Measurements from ENCODE around the gene LRFN2. TPM values are rescaled to one million over a fixed set of nuclear protein-coding genes. Genes with fewer than 3 reads are reported as not detected.

LRFN2 gene
- polyA plus RNA-seq, 1 donor (not counting 4 experiments of a cell fraction or from before 2014, with no cell fraction given), result not detected

DNA sequence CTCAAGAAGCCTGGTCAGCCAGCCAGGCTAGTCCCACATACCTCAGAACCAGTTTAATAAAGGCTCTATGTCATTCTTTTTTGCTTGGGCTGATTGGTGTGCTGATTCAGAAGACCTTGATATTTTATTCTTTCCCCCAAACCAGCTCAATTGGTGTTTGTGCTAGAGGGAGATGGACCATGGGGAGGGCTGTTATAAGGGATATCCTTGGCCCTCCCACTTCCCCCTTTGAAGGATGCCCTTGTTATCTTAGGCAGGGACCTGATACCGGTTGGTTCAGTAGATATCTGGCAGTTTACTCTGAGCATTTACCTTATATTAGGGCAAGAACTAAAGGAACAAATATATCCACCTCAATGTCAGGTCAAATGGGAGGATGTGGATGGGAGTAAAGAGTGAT lies 207.4 kb downstream of the LRFN2 start:
- no peaks in the 10 kb centered on the region for H3K27me3 ChIP-seq (ENCODE audit: control insufficient read depth, extremely low read depth, insufficient read depth, low read length)
- no peaks in the 10 kb centered on the region for H4K20me1 ChIP-seq (ENCODE audit: control insufficient read depth, extremely low read depth, insufficient read depth, low read length)
- H3K27ac ChIP-seq (ENCODE audit: control insufficient read depth, insufficient read depth, low read length), result no peak overlapping the region
- FAIRE-seq (no peak), DNase-seq (ENCODE audit: low read depth, low spot score) (no peak)
- H3K79me2 ChIP-seq (ENCODE audit: control insufficient read depth, insufficient read depth, low read length), result no peaks in the 10 kb centered on the region
- dilution Hi-C loops (cut with MboI; ENCODE audit: extremely low pct_ligation_motif_present, low sequenced_read_pairs), result no loop called here
- H3K4me3 ChIP-seq (ENCODE audit: control insufficient read depth in 2 of 3, extremely low read depth in 1 of 3, insufficient read depth in 2 of 3, low read depth in 1 of 3, low read length in 3 of 3), result no peak overlapping the region
- H2AFZ ChIP-seq (ENCODE audit: control insufficient read depth, low read length), result no peak overlapping the region
- no peak overlapping the region for H3K9ac ChIP-seq (ENCODE audit: control insufficient read depth, extremely low read depth, insufficient read depth, low read length)
- no peaks in the 10 kb centered on the region for H3K36me3 ChIP-seq (ENCODE audit: control insufficient read depth in 2 of 2, extremely low read depth in 1 of 2, insufficient read depth in 2 of 2, low read length in 2 of 2)
- no peaks in the 10 kb centered on the region for H3K4me1 ChIP-seq (ENCODE audit: control insufficient read depth, extremely low read depth, insufficient read depth, low read length)
- H3K9me3 ChIP-seq (ENCODE audit: control insufficient read depth, low read depth, low read length), result no peaks in the 10 kb centered on the region
- no peak overlapping the region for H3K4me2 ChIP-seq (ENCODE audit: control insufficient read depth, extremely low read depth, insufficient read depth, low read depth, low read length)
- H3K9me1 ChIP-seq (ENCODE audit: control insufficient read depth, extremely low read depth, insufficient read depth, low read length), result no peaks in the 10 kb centered on the region
- no peak for TF ChIP-seq EZH2 (IDR thresholded peaks at IDR 0.05; ENCODE audit: low read length)
- TF ChIP-seq, protein P1, sequence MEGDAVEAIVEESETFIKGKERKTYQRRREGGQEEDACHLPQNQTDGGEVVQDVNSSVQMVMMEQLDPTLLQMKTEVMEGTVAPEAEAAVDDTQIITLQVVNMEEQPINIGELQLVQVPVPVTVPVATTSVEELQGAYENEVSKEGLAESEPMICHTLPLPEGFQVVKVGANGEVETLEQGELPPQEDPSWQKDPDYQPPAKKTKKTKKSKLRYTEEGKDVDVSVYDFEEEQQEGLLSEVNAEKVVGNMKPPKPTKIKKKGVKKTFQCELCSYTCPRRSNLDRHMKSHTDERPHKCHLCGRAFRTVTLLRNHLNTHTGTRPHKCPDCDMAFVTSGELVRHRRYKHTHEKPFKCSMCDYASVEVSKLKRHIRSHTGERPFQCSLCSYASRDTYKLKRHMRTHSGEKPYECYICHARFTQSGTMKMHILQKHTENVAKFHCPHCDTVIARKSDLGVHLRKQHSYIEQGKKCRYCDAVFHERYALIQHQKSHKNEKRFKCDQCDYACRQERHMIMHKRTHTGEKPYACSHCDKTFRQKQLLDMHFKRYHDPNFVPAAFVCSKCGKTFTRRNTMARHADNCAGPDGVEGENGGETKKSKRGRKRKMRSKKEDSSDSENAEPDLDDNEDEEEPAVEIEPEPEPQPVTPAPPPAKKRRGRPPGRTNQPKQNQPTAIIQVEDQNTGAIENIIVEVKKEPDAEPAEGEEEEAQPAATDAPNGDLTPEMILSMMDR (optimal IDR thresholded peaks at IDR 0.05 in 1 of 3, IDR thresholded peaks at IDR 0.05 in 1 of 3, conservative IDR thresholded peaks at IDR 0.05 in 1 of 3; ENCODE audit: extremely low read depth in 1 of 3, insufficient read depth in 2 of 3, low read length in 3 of 3), result no peak

DNA sequence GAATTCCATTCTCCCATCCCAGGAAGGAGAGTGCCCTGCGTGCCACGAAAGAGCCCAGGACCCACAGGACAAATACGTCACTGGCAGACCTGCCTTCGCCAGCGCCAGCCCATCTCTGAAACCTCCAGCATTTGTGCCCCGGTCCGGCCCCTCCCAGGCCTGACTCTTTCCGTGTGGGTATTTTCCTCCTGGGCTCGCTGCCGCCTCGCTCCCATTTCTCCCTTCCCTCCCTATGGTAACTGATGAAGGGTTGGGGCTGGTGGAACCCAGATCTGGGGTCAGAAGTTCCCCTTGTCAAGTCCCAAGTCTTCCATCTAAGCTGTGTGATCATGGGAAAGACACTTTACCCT lies 208.5 kb downstream of the LRFN2 start:
- no peak overlapping the region for H2AFZ ChIP-seq (ENCODE audit: control insufficient read depth, low read length)
- dilution Hi-C loops (cut with MboI; ENCODE audit: extremely low pct_ligation_motif_present, low sequenced_read_pairs), result no loop called here
- no peaks in the 10 kb centered on the region for H3K27me3 ChIP-seq (ENCODE audit: control insufficient read depth, extremely low read depth, insufficient read depth, low read length)

More for the DNA sequence above, 208.5 kb downstream of the LRFN2 start:
- no peak overlapping the region for H3K4me2 ChIP-seq (ENCODE audit: control insufficient read depth, extremely low read depth, insufficient read depth, low read depth, low read length)
- H3K9me1 ChIP-seq (ENCODE audit: control insufficient read depth, extremely low read depth, insufficient read depth, low read length), result no peaks in the 10 kb centered on the region
- H3K4me3 ChIP-seq (ENCODE audit: control insufficient read depth in 2 of 3, extremely low read depth in 1 of 3, insufficient read depth in 2 of 3, low read depth in 1 of 3, low read length in 3 of 3), result no peak overlapping the region
- no peaks in the 10 kb centered on the region for H3K4me1 ChIP-seq (ENCODE audit: control insufficient read depth, extremely low read depth, insufficient read depth, low read length)
- FAIRE-seq (no peak), DNase-seq (ENCODE audit: low read depth, low spot score) (no peak)
- no peak overlapping the region for H3K9ac ChIP-seq (ENCODE audit: control insufficient read depth, extremely low read depth, insufficient read depth, low read length)
- H3K36me3 ChIP-seq (ENCODE audit: control insufficient read depth in 2 of 2, extremely low read depth in 1 of 2, insufficient read depth in 2 of 2, low read length in 2 of 2), result no peaks in the 10 kb centered on the region
- TF ChIP-seq, protein P1 (optimal IDR thresholded peaks at IDR 0.05 in 1 of 3, IDR thresholded peaks at IDR 0.05 in 1 of 3, conservative IDR thresholded peaks at IDR 0.05 in 1 of 3; ENCODE audit: extremely low read depth in 1 of 3, insufficient read depth in 2 of 3, low read length in 3 of 3), result no peak
- TF ChIP-seq EZH2 (IDR thresholded peaks at IDR 0.05; ENCODE audit: low read length), result no peak
- H3K9me3 ChIP-seq (ENCODE audit: control insufficient read depth, low read depth, low read length), result no peaks in the 10 kb centered on the region
- H3K79me2 ChIP-seq (ENCODE audit: control insufficient read depth, insufficient read depth, low read length), result no peaks in the 10 kb centered on the region
- no peaks in the 10 kb centered on the region for H4K20me1 ChIP-seq (ENCODE audit: control insufficient read depth, extremely low read depth, insufficient read depth, low read length)
- no peak overlapping the region for H3K27ac ChIP-seq (ENCODE audit: control insufficient read depth, insufficient read depth, low read length)
